ENCODE measurements around the gene ENKUR.

- TF ChIP-seq RAD21 (IDR thresholded peaks at IDR 0.05), result no peak
- TF ChIP-seq, protein P1, sequence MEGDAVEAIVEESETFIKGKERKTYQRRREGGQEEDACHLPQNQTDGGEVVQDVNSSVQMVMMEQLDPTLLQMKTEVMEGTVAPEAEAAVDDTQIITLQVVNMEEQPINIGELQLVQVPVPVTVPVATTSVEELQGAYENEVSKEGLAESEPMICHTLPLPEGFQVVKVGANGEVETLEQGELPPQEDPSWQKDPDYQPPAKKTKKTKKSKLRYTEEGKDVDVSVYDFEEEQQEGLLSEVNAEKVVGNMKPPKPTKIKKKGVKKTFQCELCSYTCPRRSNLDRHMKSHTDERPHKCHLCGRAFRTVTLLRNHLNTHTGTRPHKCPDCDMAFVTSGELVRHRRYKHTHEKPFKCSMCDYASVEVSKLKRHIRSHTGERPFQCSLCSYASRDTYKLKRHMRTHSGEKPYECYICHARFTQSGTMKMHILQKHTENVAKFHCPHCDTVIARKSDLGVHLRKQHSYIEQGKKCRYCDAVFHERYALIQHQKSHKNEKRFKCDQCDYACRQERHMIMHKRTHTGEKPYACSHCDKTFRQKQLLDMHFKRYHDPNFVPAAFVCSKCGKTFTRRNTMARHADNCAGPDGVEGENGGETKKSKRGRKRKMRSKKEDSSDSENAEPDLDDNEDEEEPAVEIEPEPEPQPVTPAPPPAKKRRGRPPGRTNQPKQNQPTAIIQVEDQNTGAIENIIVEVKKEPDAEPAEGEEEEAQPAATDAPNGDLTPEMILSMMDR (IDR thresholded peaks at IDR 0.05; ENCODE audit: low read depth, low read length, missing input control), result no peak
- TF ChIP-seq, protein P2, sequence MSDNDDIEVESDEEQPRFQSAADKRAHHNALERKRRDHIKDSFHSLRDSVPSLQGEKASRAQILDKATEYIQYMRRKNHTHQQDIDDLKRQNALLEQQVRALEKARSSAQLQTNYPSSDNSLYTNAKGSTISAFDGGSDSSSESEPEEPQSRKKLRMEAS (IDR thresholded peaks at IDR 0.05), result no peak
Measured at GRCh38 chr10:24953675-24954074, 62.3 kb downstream of the ENKUR start.

Data from liver (tissue), 3 donors.